Stimulated activated naive CD8-positive, alpha-beta T cell treated with anti-CD3 and anti-CD28 coated beads, Interleukin-15, amount 100 ng/mL, for 72 hours (primary cell): ENCODE data around the gene SDS.
"Not testable (repeated sequence)": the region's sequence is repeated elsewhere in the genome, so short reads cannot be mapped to it uniquely, and the experiment has no call there.

Experiments used
- ATAC-seq: fragments of 150-1000 bp; cut with Tn5 transposase; 2 replicates; pipeline ENCODE4 v1.10.0; 2021; ENCODE audit warnings: mild to moderate bottlenecking, moderate library complexity
- DNase-seq, 2 donors: peaks; one replicate each; pipeline ENCODE4 v3.0.0; 2021 to 2022
- H3K27ac Mint-ChIP-seq, 2 donors: one replicate each; pipeline ENCODE4 v1.8.0; 2022; ENCODE audit warnings: mild to moderate bottlenecking in 2 of 2, mixed read lengths in 2 of 2, moderate library complexity in 2 of 2
- H3K27me3 Mint-ChIP-seq: one replicate; pipeline ENCODE4 v1.8.0; 2022; ENCODE audit warnings: mixed read lengths
- H3K4me1 Mint-ChIP-seq: one replicate; pipeline ENCODE4 v1.8.0; 2022; ENCODE audit warnings: mild to moderate bottlenecking, mixed read lengths
- H3K4me3 Mint-ChIP-seq, 2 donors: one replicate each; pipeline ENCODE4 v1.8.0; 2022; ENCODE audit warnings: mild to moderate bottlenecking in 2 of 2, mixed read lengths in 2 of 2, moderate library complexity in 1 of 2
- H3K9me3 Mint-ChIP-seq, 2 donors: one replicate each; pipeline ENCODE4 v1.8.0; 2022; ENCODE audit warnings: mixed read lengths in 2 of 2

The SDS gene

GRCh38 chr12:113359939-113360748 is 43.5 kb downstream of the SDS start:
- DNase-seq (no peak), ATAC-seq (no peak)
- H3K4me3 Mint-ChIP-seq: peak overlapping the region; percentile 9 to 93
- peaks cover 30% of the 10 kb centered on the region for H3K4me1 Mint-ChIP-seq
- H3K27ac Mint-ChIP-seq: peak overlapping the region in 1 of 2 donors; percentile 7
- no peaks in the 10 kb centered on the region for H3K9me3 Mint-ChIP-seq
- no peaks in the 10 kb centered on the region for H3K27me3 Mint-ChIP-seq

- peak in 1 of 2 donors; percentile 31 for DNase-seq
Observed at GRCh38 chr12:113359133-113359938, 44.4 kb downstream of the SDS start.

GRCh38 chr12:113358381-113359132 is 45.1 kb downstream of the SDS start, which contains the start of gene PLBD2:
Gene PLBD2, plus strand, starts transcription at chr12:113358587. Its CDS starts 14 bp downstream, at chr12:113358601.
- Mint-ChIP-seq H3K4me3 (peak within 1 kb of the TSS; percentile 88 to 93), H3K9me3 (no peaks in the 10 kb centered on the region), H3K27ac (peak within 1 kb of the TSS; percentile 57 to 97), H3K27me3 (no peaks in the 10 kb centered on the region), H3K4me1 (peaks cover 30% of the 10 kb centered on the region)
- ATAC-seq (peak; percentile 95), DNase-seq (peak; percentile 91 to 92)

More at GRCh38 chr12:113359133-113359938, 44.4 kb downstream of the SDS start:
- peaks cover 30% of the 10 kb centered on the region for H3K4me1 Mint-ChIP-seq
- H3K9me3 Mint-ChIP-seq: no peaks in the 10 kb centered on the region
- peak overlapping the region; percentile 88 to 93 for H3K4me3 Mint-ChIP-seq
- H3K27ac Mint-ChIP-seq: peak overlapping the region; percentile 30 to 97
- no peaks in the 10 kb centered on the region for H3K27me3 Mint-ChIP-seq
- ATAC-seq: no peak

- DNase-seq, H3K9me3 Mint-ChIP-seq, ATAC-seq, H3K27ac Mint-ChIP-seq, H3K4me1 Mint-ChIP-seq, H3K4me3 Mint-ChIP-seq: not testable (repeated sequence)
- H3K27me3 Mint-ChIP-seq: peaks cover 15% of the 10 kb centered on the region
Observed at GRCh38 chr12:113354192-113354591, 49.5 kb downstream of the SDS start.

- Mint-ChIP-seq H3K27ac (no peak overlapping the region), H3K27me3 (peaks cover 21% of the 10 kb centered on the region), H3K4me1 (no peaks in the 10 kb centered on the region), H3K9me3 (no peaks in the 10 kb centered on the region), H3K4me3 (no peak overlapping the region)
- DNase-seq (no peak), ATAC-seq (no peak)
Observed at GRCh38 chr12:113351089-113351488, 52.6 kb downstream of the SDS start.

GRCh38 chr12:113348849-113349536 is 54.7 kb downstream of the SDS start:
- no peak overlapping the region for H3K4me3 Mint-ChIP-seq

GRCh38 chr12:113347892-113348291 is 55.8 kb downstream of the SDS start:
- Mint-ChIP-seq H3K27ac (no peak overlapping the region), H3K4me1 (no peaks in the 10 kb centered on the region), H3K27me3 (peaks cover 21% of the 10 kb centered on the region), H3K9me3 (no peaks in the 10 kb centered on the region), H3K4me3 (no peak overlapping the region)
- ATAC-seq (no peak), DNase-seq (no peak)

More at GRCh38 chr12:113348849-113349536, 54.7 kb downstream of the SDS start:
- no peak for DNase-seq
- Mint-ChIP-seq H3K27ac (no peak overlapping the region), H3K27me3 (peaks cover 21% of the 10 kb centered on the region), H3K4me1 (no peaks in the 10 kb centered on the region), H3K9me3 (no peaks in the 10 kb centered on the region)
- no peak for ATAC-seq

GRCh38 chr12:113347107-113347506 is 56.6 kb downstream of the SDS start:
- H3K27ac Mint-ChIP-seq: no peak overlapping the region
- H3K9me3 Mint-ChIP-seq: no peaks in the 10 kb centered on the region
- DNase-seq (no peak), ATAC-seq (no peak)
- H3K4me3 Mint-ChIP-seq: no peak overlapping the region
- H3K4me1 Mint-ChIP-seq: no peaks in the 10 kb centered on the region
- H3K27me3 Mint-ChIP-seq: peaks cover 13% of the 10 kb centered on the region

GRCh38 chr12:113346353-113346752 is 57.3 kb downstream of the SDS start:
- H3K4me1 Mint-ChIP-seq: no peaks in the 10 kb centered on the region
- peaks cover 8% of the 10 kb centered on the region for H3K27me3 Mint-ChIP-seq
- H3K9me3 Mint-ChIP-seq: no peaks in the 10 kb centered on the region
- ATAC-seq: no peak
- no peak overlapping the region for H3K4me3 Mint-ChIP-seq
- DNase-seq: no peak
- no peak overlapping the region for H3K27ac Mint-ChIP-seq

- Mint-ChIP-seq H3K27ac (no peak overlapping the region), H3K9me3 (no peaks in the 10 kb centered on the region), H3K4me1 (no peaks in the 10 kb centered on the region), H3K27me3 (peaks cover 8% of the 10 kb centered on the region), H3K4me3 (no peak overlapping the region)
- ATAC-seq: no peak
- DNase-seq: no peak
Observed at GRCh38 chr12:113345318-113345717, 58.4 kb downstream of the SDS start.
